K562 (cell line): ENCODE measurements around the gene VGF. TPM values are rescaled to one million over a fixed set of nuclear protein-coding genes. Genes with fewer than 3 reads are reported as not detected.

Experiments
- ATAC-seq: fragments of 200-7000 bp; cut with Tn5 transposase; 3 replicates; pipeline ENCODE4 v1.9.1; 2020; ENCODE audit warnings: moderate library complexity
- BruUV-seq: library from RNA; stranded (reverse); fragments of 400-500 nt; replicated peaks from 2 replicates; lab custom pipeline; 2021; lab: Mats Ljungman, UMichigan
- CTCF ChIA-PET: fragments of 300-600 bp; formaldehyde crosslinking; extraction: SDS; loops from one replicate; lab custom pipeline; 2021; ENCODE audit warnings: low intra/inter-chr PET ratio; lab: Yijun Ruan, JAX
- POLR2A ChIA-PET: fragments of 300-600, 350-650 bp; sonication (Branson Sonifier 250); formaldehyde crosslinking; extraction: SDS; loops from one replicate; lab custom pipeline; 2021; ENCODE audit warnings: antibody characterized with exemption, inconsistent platforms; lab: Yijun Ruan, JAX
- DNase-seq, 4 experiments: peaks; one replicate each; pipeline versions ENCODE4 v3.0.0 to v3.0.0-alpha.2; 2011 to 2018; ENCODE audit warnings: low spot score in 3 of 4, mixed read lengths in 3 of 4; ENCODE audit errors: extremely low read depth in 1 of 4
- FAIRE-seq: peaks from 2 replicates; lab custom pipeline; 2011; peaks lifted over from hg19 to GRCh38; lab: Jason Lieb, UNC
- H2AFZ ChIP-seq: 2 replicates; pipeline ENCODE4 v1.6.0; 2011; ENCODE audit warnings: low read depth, low read length, control low read depth, inconsistent platforms
- H3K27ac ChIP-seq: fragments of 200-600 bp; 3 replicates; pipeline ENCODE4 v1.8.0; 2011; ENCODE audit warnings: low read depth, mild to moderate bottlenecking, control low read depth, inconsistent platforms, low read length, moderate library complexity, mixed read lengths; ENCODE audit errors: extremely low read depth
- H3K27me3 ChIP-seq, 2 experiments: fragments of 300-600 bp in 1 of 2; 2 replicates in 1 of 2; 3 replicates in 1 of 2; pipeline versions ENCODE4 v1.6.0 to v1.8.0; 2011; ENCODE audit warnings: inconsistent platforms in 2 of 2, low read length in 2 of 2, mild to moderate bottlenecking in 1 of 2, mixed read lengths in 1 of 2, moderate library complexity in 1 of 2; ENCODE audit not compliant: control insufficient read depth in 2 of 2, insufficient read depth in 2 of 2
- H3K36me3 ChIP-seq: fragments of 300-600 bp; 3 replicates; pipeline ENCODE4 v1.8.0; 2011; ENCODE audit warnings: mild to moderate bottlenecking, low read length, inconsistent platforms; ENCODE audit not compliant: control insufficient read depth, insufficient read depth
- H3K4me1 ChIP-seq, 2 experiments: fragments of 200-600 bp in 1 of 2; replicated peaks in 1 of 2; 2 replicates in 1 of 2; 3 replicates in 1 of 2; pipeline versions ENCODE4 v1.5.1 to v1.8.0; 2011; ENCODE audit warnings: inconsistent platforms in 2 of 2, low read length in 2 of 2, mild to moderate bottlenecking in 1 of 2, mixed read lengths in 1 of 2, moderate library complexity in 1 of 2; ENCODE audit not compliant: control insufficient read depth in 2 of 2, insufficient read depth in 2 of 2
- H3K4me2 ChIP-seq: 2 replicates; pipeline ENCODE4 v1.6.1; 2011; ENCODE audit warnings: low read length, control low read depth, inconsistent platforms, mixed read lengths; ENCODE audit not compliant: insufficient read depth
- H3K4me3 ChIP-seq: fragments of 200-600 bp; sonication (generic), shearing (Covaris generic); 2 replicates; pipeline ENCODE4 v1.5.1; 2016; ENCODE audit warnings: control low read depth, inconsistent platforms
- H3K79me2 ChIP-seq: fragments of 200-600 bp; 3 replicates; pipeline ENCODE4 v1.8.0; 2011; ENCODE audit warnings: low read length, inconsistent platforms; ENCODE audit not compliant: control insufficient read depth, insufficient read depth
- H3K9ac ChIP-seq, 2 experiments: 2 replicates each; pipeline versions ENCODE4 v1.6.0 to v1.6.1; 2011; ENCODE audit warnings: low read depth in 2 of 2, low read length in 2 of 2, control low read depth in 1 of 2, inconsistent platforms in 1 of 2, mild to moderate bottlenecking in 1 of 2, mixed read lengths in 1 of 2; ENCODE audit not compliant: insufficient read depth in 1 of 2
- H3K9me1 ChIP-seq: one replicate; pipeline ENCODE4 v1.6.0; 2011; ENCODE audit warnings: inconsistent platforms, mild to moderate bottlenecking, low read length, moderate library complexity; ENCODE audit not compliant: control insufficient read depth, insufficient read depth
- H3K9me3 ChIP-seq: replicated peaks from 2 replicates; pipeline ENCODE4 v1.5.1; 2011; ENCODE audit warnings: low read depth, low read length, inconsistent platforms; ENCODE audit not compliant: control insufficient read depth, insufficient read depth
- H4K20me1 ChIP-seq: replicated peaks from 2 replicates; pipeline ENCODE4 v1.6.1; 2011; ENCODE audit warnings: low read length, inconsistent platforms, mixed read lengths; ENCODE audit not compliant: control insufficient read depth, insufficient read depth
- ARNT ChIP-seq, 2 experiments: fragments of 450-650 bp; IDR thresholded peaks; 2 replicates each; pipeline ENCODE4 v1.6.1; 2016; ENCODE audit warnings: mild to moderate bottlenecking in 1 of 2
- CREM ChIP-seq: IDR thresholded peaks from 2 replicates; pipeline ENCODE4 v1.6.1; 2014; ENCODE audit warnings: antibody characterized with exemption, low read depth
- FOXJ2 ChIP-seq: fragments of 200-800 bp; sonication (Bioruptor generic); IDR thresholded peaks from 2 replicates; pipeline ENCODE4 v1.6.1; 2016; ENCODE audit warnings: missing genetic modification characterization, missing compliant biosample characterization
- HMG20A ChIP-seq: fragments of 450-650 bp; formaldehyde crosslinking; conservative IDR thresholded peaks from 2 replicates; pipeline ENCODE4 v1.4.0; 2020; ENCODE audit warnings: mild to moderate bottlenecking, mixed read lengths
- HMG20B ChIP-seq: fragments of 250-450 bp; sonication (Bioruptor Pico); IDR thresholded peaks from 2 replicates; pipeline ENCODE4 v1.5.0; 2021; ENCODE audit warnings: mild to moderate bottlenecking
- HNRNPK ChIP-seq: fragments of 200-400 bp; formaldehyde crosslinking; IDR thresholded peaks from one replicate; pipeline ENCODE4 v1.6.1; 2018; ENCODE audit warnings: mild to moderate bottlenecking, low read depth, low read length; ENCODE audit not compliant: poor library complexity, severe bottlenecking
- KAT8 ChIP-seq: fragments of 450-650 bp; IDR thresholded peaks from 2 replicates; pipeline ENCODE4 v1.6.1; 2016; ENCODE audit warnings: low read depth, mild to moderate bottlenecking
- RBBP5 ChIP-seq: fragments of 200-600 bp; sonication (generic); IDR thresholded peaks from 2 replicates; pipeline ENCODE4 v1.6.1; 2012; ENCODE audit warnings: borderline replicate concordance, mild to moderate bottlenecking, low read length, control low read depth, inconsistent platforms; ENCODE audit not compliant: insufficient read depth, poor library complexity, severe bottlenecking
- SMAD1 ChIP-seq: fragments of 150-350 bp; IDR thresholded peaks from 2 replicates; pipeline ENCODE4 v1.6.1; 2014; ENCODE audit warnings: low read length, low read depth; ENCODE audit not compliant: partially characterized antibody
- STAT6 ChIP-seq: sonication (generic); formaldehyde crosslinking; IDR thresholded peaks from 2 replicates; pipeline ENCODE4 v1.8.1; 2023; ENCODE audit warnings: mild to moderate bottlenecking, missing genetic modification reagents
- TFAP4 ChIP-seq: sonication (generic); formaldehyde crosslinking; IDR thresholded peaks from 2 replicates; pipeline ENCODE4 v1.8.0; 2022; ENCODE audit warnings: missing genetic modification reagents, mild to moderate bottlenecking, moderate library complexity, borderline replicate concordance
- XRCC4 ChIP-seq: IDR thresholded peaks from one replicate; pipeline ENCODE4 v1.6.1; 2011; ENCODE audit not compliant: insufficient read depth, insufficient read length; ENCODE audit errors: extremely low read depth
- ZNF444 ChIP-seq: fragments of 250-450 bp; sonication (Bioruptor Pico); IDR thresholded peaks from 2 replicates; pipeline ENCODE4 v1.4.0; 2020; ENCODE audit warnings: mild to moderate bottlenecking, moderate library complexity
- ZNF780A ChIP-seq: fragments of 250-450 bp; sonication (Bioruptor Pico); IDR thresholded peaks from 2 replicates; pipeline ENCODE4 v1.5.0; 2021; ENCODE audit warnings: mild to moderate bottlenecking
- WGBS: fragments of 100-300 bp; shearing (Covaris generic); methylation state at CpG from one replicate; pipeline ENCODE4 v1.1.6; 2016; ENCODE audit warnings: low coverage, mixed read lengths; ENCODE audit not compliant: insufficient coverage; ENCODE audit errors: missing lambda C conversion rate; 5-methylcytosine and 5-hydroxymethylcytosine counted together
- in situ Hi-C: fragments of 300-500 bp; cut with MboI; formaldehyde crosslinking; loops from 4 replicates; pipeline ENCODE4 v1.15.0; 2018; ENCODE audit warnings: inconsistent platforms, mixed read lengths
- intact Hi-C: fragments of 100-400 bp; cut with micrococcal nuclease; formaldehyde crosslinking; loops from 2 replicates; pipeline ENCODE4 v1.14.2; 2022
- polyA plus RNA-seq, 8 experiments: library from polyadenylated mRNA; depleted of rRNA in 4 of 8; stranded (reverse) in 5 of 8; unstranded in 3 of 8; fragments of >200 nt; fragmentation: Nextera tagmentation in 2 of 8; fragmentation: Illumina TruSeq in 1 of 8; extraction: Ambion mirVana in 2 of 8; extraction: Trizol in 1 of 8; gene quantifications; 2 replicates each; pipeline versions ENCODE4 v1.2.1 to v1.2.3, GENCODE V29; 2011 to 2014; ENCODE audit warnings: inconsistent platforms in 1 of 8, missing spikeins in 1 of 8
- total RNA-seq, 7 experiments: library from RNA; depleted of rRNA in 6 of 7; stranded (reverse); fragments of >200 nt in 6 of 7; fragmentation: Illumina TruSeq in 2 of 7; extraction: Trizol in 2 of 7; gene quantifications; 2 replicates each; pipeline versions ENCODE4 v1.2.1 to v1.2.3, GENCODE V29; 2011 to 2021; ENCODE audit warnings: low replicate concordance in 1 of 7

VGF gene
- total and polyA plus RNA-seq, 9 of the 15 experiments (the other 6 are each of a cell fraction or from before 2014, with no cell fraction given), result 0.03 to 5.7 (median 0.34) TPM

DNA sequence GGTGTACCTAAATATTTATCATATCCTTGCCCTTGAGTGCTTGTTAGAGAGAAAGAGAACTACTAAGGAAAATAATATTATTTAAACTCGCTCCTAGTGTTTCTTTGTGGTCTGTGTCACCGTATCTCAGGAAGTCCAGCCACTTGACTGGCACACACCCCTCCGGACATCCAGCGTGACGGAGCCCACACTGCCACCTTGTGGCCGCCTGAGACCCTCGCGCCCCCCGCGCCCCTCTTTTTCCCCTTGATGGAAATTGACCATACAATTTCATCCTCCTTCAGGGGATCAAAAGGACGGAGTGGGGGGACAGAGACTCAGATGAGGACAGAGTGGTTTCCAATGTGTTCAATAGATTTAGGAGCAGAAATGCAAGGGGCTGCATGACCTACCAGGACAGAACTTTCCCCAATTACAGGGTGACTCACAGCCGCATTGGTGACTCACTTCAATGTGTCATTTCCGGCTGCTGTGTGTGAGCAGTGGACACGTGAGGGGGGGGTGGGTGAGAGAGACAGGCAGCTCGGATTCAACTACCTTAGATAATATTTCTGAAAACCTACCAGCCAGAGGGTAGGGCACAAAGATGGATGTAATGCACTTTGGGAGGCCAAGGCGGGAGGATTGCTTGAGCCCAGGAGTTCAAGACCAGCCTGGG, 27.0 kb downstream of the VGF start:
- Histone ChIP-seq H3K4me1 (peaks cover 24 to 45% of the 10 kb centered on the region in 2 experiments), H3K9ac (peak overlapping the region; percentile 57 to 79), H3K27ac (peak overlapping the region; percentile 98), H3K4me2 (peak overlapping the region; percentile 84), H3K27me3 (no peaks in the 10 kb centered on the region), H3K9me1 (no peaks in the 10 kb centered on the region), H3K4me3 (peak overlapping the region; percentile 33), H3K36me3 (no peaks in the 10 kb centered on the region), H2AFZ (peak overlapping the region; percentile 98), H4K20me1 (no peaks in the 10 kb centered on the region), H3K9me3 (no peaks in the 10 kb centered on the region), H3K79me2 (no peaks in the 10 kb centered on the region)
- POLR2A ChIA-PET, result interaction anchor here (0.6 to 1.9 kb wide), 7 partner anchors 8 to 259 kb away, joined by 3 to 10 read pairs (median 3); partner anchors contain the start of genes PLOD3 and SERPINE1
- peak; percentile 97 for ATAC-seq
- no TSS peak for BruUV-seq
- intact Hi-C loops, result loop anchor here (1.0 to 2.0 kb wide), 3 partner anchors 38 to 242 kb away; no protein-coding TSS in a partner anchor
- in situ Hi-C loops, result no loop called here
- WGBS, result 0% methylated on average over 16 of the region's 16 CpGs
- DNase-seq, result peak; percentile 91 to 98 (median 94)
- CTCF ChIA-PET, result interaction anchor here (0.6 to 1.2 kb wide), 8 partner anchors 11 to 243 kb away, joined by 3 to 6 read pairs (median 3); partner anchors contain the start of gene SERPINE1
- peak; percentile 98 for FAIRE-seq
- TF ChIP-seq CREM (peak; percentile 95), TFAP4 (peak; percentile 64), FOXJ2 (peak; percentile 57; the same call in 1 of the 2 replicates), KAT8 (no peak), ZNF780A (CRISPR knock-in tag) (no peak), STAT6 (0 out of 2 replicates have a peak, but pooled peaks have one; percentile 73), HMG20A (CRISPR knock-in tag) (no peak), SMAD1 (peak; percentile 67), XRCC4 (no peak), HNRNPK (no peak), RBBP5 (peak; percentile 75), ARNT (IDR thresholded peaks at IDR 0.05) (peak; percentile 86 to 93), HMG20B (CRISPR knock-in tag) (no peak), ZNF444 (CRISPR knock-in tag) (no peak)
